Measurements from ENCODE around the gene ALDH2. TPM values are rescaled to one million over a fixed set of nuclear protein-coding genes. Genes with fewer than 3 reads are reported as not detected.

Gene ALDH2
- total RNA-seq, 2 donors from 2014 or later: 48.8 to 57.3 TPM

DNA sequence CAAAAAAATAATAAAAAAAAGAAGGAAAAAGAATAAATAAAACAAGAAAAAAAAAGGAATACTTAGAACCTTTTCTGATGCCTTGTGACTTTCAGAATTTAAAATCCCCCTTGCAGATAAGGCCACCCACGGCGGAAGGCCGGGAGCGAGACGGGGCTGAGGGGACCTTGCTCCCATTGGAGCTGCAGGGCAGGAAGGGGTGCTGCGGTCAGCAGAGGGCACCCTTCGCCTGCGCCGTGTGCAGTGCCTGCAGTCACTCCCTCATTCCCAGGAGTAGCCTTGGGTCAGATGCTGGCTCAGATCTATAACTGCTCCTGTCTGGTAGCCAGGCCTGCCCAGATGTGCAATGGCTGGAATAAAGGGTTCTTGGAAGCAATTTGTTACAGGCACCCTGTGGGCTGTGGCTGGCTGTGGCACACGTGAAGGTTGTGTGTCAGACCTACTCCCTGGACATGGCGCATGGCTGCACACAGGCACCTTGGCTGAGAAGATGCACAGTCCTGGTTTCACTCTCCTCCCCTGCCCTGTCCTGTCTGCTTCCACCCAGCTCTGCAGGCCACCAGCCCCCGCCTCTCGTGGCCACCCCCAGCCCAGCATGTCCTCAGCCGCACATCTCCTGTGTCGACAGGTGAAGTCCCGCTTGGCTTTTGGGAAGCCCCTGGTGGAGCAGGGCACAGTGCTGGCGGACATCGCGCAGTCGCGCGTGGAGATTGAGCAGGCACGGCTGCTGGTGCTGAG lies 13.4 kb upstream of the ALDH2 start:
- no peaks in the 10 kb centered on the region for H3K27me3 ChIP-seq
- H3K27ac ChIP-seq: no peak overlapping the region
- H3K4me1 ChIP-seq: peaks cover 40% of the 10 kb centered on the region
- intact Hi-C loops (cut with DNase I): loop anchor here (10.0 kb wide), 1 partner anchor 61 kb away; no protein-coding TSS in a partner anchor
- DNase-seq: peak; percentile 80 to 83 (median 82)
- WGBS, 2 donors: 49 to 61% methylated on average over 13 to 23 of the region's 23 CpGs
- TF ChIP-seq, protein P1, sequence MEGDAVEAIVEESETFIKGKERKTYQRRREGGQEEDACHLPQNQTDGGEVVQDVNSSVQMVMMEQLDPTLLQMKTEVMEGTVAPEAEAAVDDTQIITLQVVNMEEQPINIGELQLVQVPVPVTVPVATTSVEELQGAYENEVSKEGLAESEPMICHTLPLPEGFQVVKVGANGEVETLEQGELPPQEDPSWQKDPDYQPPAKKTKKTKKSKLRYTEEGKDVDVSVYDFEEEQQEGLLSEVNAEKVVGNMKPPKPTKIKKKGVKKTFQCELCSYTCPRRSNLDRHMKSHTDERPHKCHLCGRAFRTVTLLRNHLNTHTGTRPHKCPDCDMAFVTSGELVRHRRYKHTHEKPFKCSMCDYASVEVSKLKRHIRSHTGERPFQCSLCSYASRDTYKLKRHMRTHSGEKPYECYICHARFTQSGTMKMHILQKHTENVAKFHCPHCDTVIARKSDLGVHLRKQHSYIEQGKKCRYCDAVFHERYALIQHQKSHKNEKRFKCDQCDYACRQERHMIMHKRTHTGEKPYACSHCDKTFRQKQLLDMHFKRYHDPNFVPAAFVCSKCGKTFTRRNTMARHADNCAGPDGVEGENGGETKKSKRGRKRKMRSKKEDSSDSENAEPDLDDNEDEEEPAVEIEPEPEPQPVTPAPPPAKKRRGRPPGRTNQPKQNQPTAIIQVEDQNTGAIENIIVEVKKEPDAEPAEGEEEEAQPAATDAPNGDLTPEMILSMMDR (IDR thresholded peaks at IDR 0.05): peak; percentile 75 to 95 (median 92)
- no peak for TF ChIP-seq POLR2A (IDR thresholded peaks at IDR 0.05)
- H3K4me3 ChIP-seq: no peak overlapping the region
- H3K9me3 ChIP-seq: no peaks in the 10 kb centered on the region
- H3K36me3 ChIP-seq (replicated peaks in 1 of 2; ENCODE audit: insufficient read depth in 1 of 2, low read depth in 2 of 2): no peaks in the 10 kb centered on the region
- peak; percentile 88 for ATAC-seq

DNA sequence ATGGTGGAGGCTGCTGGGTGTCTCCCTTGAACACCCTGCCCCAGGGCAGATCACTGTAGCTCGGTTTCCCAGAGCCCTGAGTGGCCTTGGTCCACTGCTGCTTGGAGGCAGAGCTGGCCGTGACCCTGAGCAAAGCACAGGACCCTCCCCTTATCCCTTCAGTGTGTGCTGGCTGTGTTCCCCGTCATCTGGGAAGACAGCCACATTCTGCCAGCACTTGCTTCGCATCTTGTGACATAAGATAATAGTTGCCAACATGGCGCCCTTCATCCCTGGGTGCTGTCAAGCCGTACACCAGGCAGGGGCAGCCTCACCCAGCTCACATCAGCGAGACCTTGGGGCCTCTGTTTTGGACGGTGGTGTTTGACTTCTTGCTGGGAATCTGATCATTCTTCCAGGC lies 12.1 kb upstream of the ALDH2 start:
- H3K36me3 ChIP-seq (replicated peaks in 1 of 2; ENCODE audit: insufficient read depth in 1 of 2, low read depth in 2 of 2): no peaks in the 10 kb centered on the region
- ATAC-seq: no peak
- H3K27ac ChIP-seq: peak overlapping the region in 1 of 4 donors; percentile 3
- intact Hi-C loops (cut with DNase I): loop anchor here (10.0 kb wide), 1 partner anchor 60 kb away; no protein-coding TSS in a partner anchor
- H3K27me3 ChIP-seq: no peaks in the 10 kb centered on the region
- DNase-seq: peak; percentile 34 to 58 (median 50)
- no peaks in the 10 kb centered on the region for H3K9me3 ChIP-seq
- TF ChIP-seq POLR2A (IDR thresholded peaks at IDR 0.05): no peak
- TF ChIP-seq, protein P1 (IDR thresholded peaks at IDR 0.05): no peak
- H3K4me3 ChIP-seq: no peak overlapping the region
- peaks cover 50% of the 10 kb centered on the region for H3K4me1 ChIP-seq
- WGBS, 2 donors: 40 to 48% methylated on average over 8 of the region's 8 CpGs

DNA sequence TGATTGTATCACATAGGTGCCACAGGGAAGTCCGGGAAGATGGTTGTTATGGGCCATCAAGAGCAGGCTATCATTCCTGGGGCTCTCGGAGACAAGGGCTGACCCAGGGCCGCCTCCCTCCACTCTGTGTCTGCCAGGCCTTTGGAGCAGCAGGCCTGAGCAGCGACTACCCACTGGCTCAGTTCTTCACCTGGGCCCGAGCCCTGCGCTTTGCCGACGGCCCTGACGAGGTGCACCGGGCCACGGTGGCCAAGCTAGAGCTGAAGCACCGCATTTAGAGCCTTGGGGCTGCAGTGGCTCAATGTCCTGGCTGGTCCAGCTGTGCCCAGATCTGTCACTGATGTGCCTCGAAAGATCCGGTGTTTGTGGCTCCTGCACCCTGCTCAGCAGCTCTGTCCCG lies 10.5 kb upstream of the ALDH2 start:
- Histone ChIP-seq H3K36me3 (replicated peaks in 1 of 2; ENCODE audit: insufficient read depth in 1 of 2, low read depth in 2 of 2) (no peaks in the 10 kb centered on the region), H3K4me1 (peaks cover 50% of the 10 kb centered on the region), H3K27me3 (no peaks in the 10 kb centered on the region), H3K9me3 (no peaks in the 10 kb centered on the region), H3K4me3 (no peak overlapping the region), H3K27ac (no peak overlapping the region)
- no peak for ATAC-seq
- intact Hi-C loops (cut with DNase I): loop anchor here (10.0 kb wide), 1 partner anchor 59 kb away; no protein-coding TSS in a partner anchor
- TF ChIP-seq, protein P1 (IDR thresholded peaks at IDR 0.05): no peak
- no peak for TF ChIP-seq POLR2A (IDR thresholded peaks at IDR 0.05)
- DNase-seq: no peak
- 81 to 87% methylated on average over 3 to 14 of the region's 15 CpGs for WGBS, 2 donors

DNA sequence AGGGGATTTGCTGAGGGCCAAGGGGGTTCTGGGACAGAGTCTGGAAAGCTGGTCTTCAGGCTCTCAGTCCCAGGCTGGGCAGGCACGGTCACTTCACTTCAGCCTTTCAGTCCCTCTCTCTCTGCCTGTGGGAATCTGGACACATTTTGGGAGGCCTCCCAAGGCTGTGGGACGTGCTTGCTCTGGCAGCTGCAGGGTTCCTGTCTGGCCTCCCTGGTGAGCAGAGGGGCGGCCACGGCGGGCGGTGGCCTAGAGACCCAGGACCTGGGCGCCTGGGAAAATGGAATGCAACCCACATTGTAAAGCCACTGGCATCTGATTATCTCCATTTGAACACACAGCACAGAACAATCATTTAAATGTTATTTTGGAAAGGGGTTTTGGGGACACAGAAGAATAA lies 10.1 kb upstream of the ALDH2 start:
- DNase-seq (peak in 1 of 4 donors; percentile 29), ATAC-seq (no peak)
- intact Hi-C loops (cut with DNase I): loop anchor here (10.0 kb wide), 1 partner anchor 58 kb away; no protein-coding TSS in a partner anchor
- Histone ChIP-seq H3K36me3 (replicated peaks in 1 of 2; ENCODE audit: insufficient read depth in 1 of 2, low read depth in 2 of 2) (no peaks in the 10 kb centered on the region), H3K27me3 (no peaks in the 10 kb centered on the region), H3K4me3 (no peak overlapping the region), H3K9me3 (no peaks in the 10 kb centered on the region), H3K4me1 (peaks cover 50% of the 10 kb centered on the region), H3K27ac (no peak overlapping the region)
- 62 to 77% methylated on average over 6 to 7 of the region's 7 CpGs for WGBS, 2 donors
- no peak for TF ChIP-seq POLR2A (IDR thresholded peaks at IDR 0.05)
- TF ChIP-seq, protein P1 (IDR thresholded peaks at IDR 0.05): no peak
